NCI-H1694 (cell line): ENCODE results near the gene RIN2.
"Not testable (repeated sequence)": the region's sequence is repeated elsewhere in the genome, so short reads cannot be mapped to it uniquely, and the experiment has no call there.

Source experiments
- DNase-seq: peaks from one replicate; lab custom pipeline; 2025; lab: John Stamatoyannopoulos, UW

The RIN2 gene

DNA sequence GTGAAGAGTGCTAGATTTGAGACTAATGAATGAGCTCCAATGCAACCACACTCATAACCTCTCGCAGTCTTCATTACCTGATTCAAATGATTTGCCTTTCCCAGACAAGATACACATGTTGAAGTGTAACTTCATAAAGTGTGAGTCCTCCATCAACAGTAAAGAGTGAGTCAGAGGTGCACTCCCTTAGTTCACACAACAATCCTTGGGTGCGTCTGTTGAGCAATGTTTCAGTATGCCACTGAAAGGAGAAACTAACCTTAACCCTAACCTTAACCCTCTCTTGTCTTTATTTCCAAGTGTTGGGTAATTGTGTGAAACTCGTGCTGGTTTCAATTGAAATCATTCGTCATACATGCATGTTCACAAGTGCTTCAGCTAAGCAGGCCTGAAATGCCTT lies 21.0 kb upstream of the RIN2 start:
- DNase-seq = no peak

DNA sequence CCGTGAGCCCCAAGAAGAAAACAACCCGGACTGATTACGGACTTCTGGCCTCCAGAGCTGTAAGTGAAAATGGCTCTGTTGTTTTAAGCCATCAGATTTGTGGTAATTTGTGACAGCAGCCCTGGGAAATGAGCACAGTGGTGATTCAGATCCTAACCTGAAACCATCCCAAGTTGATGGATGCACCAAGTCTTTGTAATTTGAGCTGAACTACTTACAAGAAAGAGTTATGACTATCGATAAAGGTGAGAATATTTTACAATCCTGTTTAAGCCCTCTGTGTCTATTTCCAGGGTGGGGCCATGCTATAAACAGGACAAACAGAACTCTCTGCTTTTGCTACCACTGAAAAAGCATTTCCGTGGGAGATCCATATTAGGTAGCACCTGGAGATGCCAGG lies 19.1 kb upstream of the RIN2 start:
- no peak for DNase-seq

DNA sequence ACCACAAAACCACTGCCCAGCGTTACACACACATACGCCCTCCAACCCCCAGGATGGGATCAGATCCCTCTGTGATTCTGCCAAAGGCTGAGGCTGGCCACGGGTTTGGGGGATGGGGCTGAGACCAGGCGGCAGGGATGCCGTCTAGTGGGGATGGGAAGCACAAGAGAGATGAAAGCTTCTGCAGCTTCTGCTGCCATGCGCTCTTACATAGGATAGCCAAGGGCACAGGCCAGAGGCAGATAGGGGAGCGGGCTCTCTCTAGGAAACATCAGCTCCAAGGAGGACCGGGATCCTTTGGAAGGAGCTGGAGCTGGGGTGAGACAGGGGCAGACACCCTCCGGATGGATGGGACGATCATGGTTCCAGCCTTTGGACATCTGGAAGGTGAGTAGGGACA lies 18.7 kb upstream of the RIN2 start:
- DNase-seq = no peak

DNA sequence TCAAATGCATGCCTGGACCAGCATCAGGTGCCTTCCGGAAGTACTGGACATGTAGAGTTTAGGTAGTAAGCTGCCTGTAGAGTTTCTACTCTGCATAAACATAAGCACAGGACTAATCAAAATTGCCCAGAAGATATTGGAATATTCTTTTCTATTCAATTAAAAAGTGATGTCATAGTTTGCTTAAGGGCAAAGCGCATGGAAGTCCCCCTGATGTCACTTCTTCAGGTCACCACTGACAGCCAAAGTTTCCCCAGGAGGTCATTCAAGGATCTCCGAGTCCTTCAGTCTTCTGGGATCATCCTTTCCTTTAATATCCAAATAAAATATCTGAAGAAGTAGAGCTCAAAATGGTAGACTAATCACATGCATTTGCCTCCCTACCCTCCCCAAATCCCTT lies 17.5 kb upstream of the RIN2 start:
- no peak for DNase-seq

DNA sequence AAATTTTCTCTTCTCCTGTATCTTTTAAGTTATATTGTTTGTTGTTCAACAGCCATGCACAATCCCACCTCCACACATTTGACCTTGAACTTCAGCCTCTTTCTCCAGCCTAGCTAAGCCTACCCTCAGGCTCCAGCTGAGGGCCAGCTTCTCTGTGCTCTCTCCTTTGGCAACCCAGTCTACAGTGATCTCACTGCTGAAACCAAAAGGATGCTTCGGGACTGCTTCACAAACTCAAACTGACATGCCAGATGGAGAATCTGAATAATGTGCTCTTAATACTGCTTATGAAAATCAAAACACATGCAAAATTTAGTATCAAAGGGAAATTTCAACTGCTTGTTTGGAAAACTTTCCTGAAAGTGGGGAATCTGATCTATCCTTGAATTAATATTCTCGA lies 16.1 kb upstream of the RIN2 start:
- no peak for DNase-seq

DNA sequence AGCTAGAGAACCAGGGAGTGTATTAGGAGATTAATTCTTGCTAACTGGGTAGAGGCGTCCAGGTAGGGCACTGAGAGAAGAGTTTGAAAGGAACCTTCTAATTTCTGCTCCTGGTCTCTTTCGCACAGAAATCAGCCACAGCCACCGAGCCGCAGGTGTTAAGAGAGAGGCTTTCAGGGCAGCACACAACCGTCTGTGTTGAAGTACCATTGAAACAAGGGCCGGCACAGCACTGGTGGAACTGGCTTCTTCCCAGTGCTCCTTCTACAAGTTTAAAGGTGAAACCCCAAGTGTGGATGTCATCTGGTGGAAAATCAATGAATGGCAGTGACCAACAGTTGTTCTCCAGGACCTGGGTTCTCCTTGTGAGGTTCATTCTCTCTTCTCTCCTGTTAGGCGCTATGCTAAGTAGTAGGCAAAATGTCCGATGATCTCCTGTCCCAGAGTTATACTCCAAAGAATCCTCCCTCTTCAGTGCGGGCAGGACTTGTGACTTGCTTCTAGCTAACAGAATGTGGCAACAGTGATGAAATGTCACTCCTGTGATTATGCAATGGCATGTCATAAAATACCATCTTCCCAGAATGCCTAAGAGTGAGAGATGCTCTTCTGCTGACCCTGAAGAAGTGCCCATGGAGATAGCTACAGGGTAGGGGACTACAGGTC lies 15.0 kb upstream of the RIN2 start:
- DNase-seq = no peak

DNA sequence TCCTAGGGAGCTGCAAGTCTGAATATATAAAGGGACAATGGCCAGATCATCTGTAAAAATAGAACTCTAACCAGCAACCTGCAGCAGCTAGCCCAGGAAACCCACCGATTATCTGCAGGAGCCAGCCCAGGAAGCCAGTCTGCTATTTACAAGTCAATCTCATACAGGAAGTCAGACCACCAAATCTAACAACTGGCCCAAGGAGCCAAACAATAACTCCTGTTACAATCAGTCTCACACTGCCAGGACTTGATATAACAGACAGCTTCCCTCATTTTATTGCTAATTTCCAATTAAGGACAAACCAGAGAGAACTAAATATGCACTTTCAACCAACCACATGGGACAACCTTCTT lies 14.4 kb upstream of the RIN2 start:
- no peak for DNase-seq

DNA sequence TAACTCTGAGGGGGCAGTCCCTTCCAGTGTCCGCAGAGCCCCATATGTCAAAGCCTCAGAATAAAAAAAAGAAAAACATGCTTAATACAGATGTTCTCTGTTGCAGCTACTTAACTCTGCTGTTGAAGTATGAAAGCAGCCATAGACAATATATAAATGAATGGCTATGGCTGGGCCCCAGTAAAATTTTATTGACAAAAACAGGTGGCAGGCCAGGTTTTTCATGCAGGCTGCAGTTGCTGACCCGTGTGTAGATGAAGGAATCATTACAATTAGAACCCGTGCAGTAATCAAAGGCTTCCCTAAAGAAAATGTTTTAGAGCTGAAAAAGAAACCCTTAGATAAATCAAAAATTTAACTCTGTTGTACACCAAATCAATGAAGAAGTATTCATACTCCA lies 13.0 kb upstream of the RIN2 start:
- DNase-seq = no peak

DNA sequence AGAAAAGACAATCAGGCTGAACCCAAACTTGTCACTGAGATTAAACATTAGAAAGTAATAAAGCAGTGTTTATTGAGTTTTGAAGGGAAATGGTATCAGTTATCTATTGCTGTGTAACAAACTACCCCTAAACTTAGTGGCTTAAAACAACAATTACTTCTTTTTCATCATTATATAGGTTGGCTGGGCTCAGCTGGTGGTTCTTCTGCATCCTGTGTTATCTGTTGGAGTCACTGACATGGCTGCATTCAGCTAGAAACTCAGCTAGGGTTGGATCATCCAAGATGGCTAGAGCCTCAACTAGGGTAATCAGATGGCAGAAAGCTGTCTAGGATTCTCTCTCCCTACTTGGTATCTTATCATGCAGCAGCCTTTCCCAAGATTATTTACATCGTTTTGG lies 12.5 kb upstream of the RIN2 start:
- no peak for DNase-seq

DNA sequence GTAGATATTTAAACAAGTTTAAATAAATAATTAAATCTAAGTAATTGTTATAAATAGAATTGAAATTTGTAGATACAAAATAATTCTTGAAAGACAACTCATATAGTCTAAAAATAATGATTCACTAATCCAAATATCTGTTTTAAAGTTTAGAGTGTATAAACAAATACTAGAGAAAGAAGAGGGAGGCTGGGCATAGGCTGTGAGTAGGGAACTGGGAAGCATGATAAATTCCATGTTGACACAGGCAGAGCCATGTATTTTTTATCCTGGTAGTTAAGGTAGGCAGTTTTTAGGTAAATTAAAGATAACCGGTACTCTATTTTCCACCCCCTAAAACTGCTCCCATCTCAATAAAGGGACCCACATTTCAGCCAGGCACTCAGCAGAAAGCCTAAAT lies 11.7 kb upstream of the RIN2 start:
- DNase-seq = no peak

DNA sequence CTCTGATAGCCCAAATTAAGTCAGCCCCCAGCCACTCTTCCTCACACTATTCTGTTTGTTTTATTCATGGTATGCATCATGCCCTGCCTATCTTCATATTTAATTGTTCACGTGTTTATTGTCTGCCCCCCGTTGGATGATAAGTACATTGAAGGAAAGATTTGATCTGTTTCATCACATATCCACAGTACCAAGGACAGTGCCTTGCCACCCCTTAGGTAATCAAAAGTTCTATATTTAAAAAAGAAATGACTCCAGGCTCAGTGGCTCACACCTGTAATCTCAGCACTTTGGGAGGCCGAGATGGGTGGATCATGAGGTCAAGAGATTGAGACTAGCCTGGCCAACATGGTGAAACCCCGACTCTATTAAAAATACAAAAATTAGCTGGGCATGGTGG lies 10.2 kb upstream of the RIN2 start:
- DNase-seq = no peak

DNA sequence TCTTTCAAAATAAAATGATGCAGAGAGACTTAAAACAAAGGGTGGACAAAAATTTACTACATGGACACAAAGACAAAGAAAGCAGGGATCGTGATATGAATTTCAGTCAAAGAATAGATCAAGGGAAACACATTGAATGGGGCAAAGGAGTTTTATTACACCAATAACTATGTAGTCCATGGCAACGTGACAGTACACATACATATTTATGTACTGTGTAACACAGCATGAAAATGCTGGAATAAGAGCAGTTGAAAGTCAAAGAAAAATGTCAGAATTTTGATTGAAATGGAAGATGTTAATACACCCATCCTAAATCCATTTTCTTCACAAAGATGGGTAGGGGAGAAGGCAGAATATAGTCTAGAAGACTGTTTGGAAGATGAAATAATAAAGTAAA lies 9.4 kb upstream of the RIN2 start:
- no peak for DNase-seq

DNA sequence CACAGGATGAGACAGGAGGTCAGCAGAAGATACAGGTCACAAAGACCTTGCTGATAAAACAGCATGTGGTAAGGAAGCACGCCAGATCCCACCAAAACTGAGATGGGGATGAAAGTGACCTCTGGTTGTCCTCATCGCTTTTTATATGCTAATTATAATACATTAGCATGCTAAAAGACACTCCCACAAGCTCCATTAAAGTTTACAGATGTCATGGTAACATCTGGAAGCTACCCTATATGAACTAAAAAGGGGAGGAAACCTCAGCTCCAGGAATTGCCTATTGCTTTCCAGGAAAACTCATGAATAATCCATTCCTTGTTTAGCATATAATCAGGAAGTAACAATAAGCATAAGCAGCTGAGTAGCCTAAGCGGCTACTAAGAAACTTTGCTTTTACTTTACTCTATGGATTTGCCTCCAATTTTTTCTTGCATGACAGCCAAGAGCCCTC lies 8.4 kb upstream of the RIN2 start:
- no peak for DNase-seq

DNA sequence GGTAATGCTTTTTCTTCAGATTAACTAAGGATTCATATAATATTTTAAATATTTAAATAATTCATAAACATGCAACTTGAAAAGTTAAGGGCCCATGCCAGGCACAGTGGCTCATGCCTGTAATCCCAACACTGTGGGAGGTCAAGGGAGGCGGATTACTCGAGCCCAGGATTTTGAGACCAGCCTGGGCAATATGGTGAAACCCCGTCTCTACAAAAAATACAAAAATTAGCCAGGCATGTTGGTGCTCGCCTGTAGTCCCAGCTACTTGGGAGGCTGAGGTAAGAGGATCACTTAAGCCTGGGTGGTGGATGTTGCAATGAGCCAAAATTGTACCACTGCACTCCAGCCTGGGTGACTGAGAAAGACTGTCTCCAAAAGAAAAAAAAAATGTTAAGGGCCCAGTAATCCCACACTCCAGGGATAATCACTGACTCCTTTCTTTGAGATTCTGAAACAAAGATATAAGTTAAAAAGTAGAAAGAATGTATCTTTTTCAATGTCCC lies 7.9 kb upstream of the RIN2 start:
- DNase-seq = no peak

DNA sequence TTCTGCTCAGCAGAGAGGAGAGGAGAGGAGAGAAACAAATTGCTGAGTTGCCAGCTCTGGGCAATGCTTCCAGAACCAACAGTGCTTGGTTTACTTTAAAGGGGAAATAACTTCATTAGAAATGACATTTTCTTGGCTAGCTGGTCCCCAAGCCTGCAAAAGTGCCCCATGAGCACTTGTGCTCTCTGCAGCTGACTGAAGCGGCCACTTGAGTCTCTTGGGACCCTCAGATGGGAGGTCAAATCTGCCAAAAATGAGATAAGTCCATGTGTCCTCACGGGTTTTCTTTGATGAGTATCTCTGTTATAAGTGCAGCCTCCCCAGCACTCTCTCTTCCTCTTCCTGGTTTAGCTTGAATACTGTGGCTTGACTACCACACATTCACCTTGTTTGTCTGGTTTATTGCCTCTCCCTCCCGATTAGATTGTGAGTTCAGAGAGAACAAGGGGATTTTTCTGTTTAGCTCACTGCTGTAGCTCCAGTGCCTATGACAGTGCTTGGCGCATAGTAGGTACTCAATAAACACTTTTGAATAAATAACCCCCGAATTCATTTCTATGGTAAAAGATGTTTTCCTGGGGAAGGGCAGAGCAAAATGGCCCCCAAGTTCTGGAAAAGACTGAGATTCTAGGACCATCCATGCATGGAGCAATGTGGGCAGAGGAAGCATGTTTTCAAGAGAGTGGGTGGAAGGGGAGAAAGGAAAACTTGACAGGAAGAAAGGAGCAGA lies 7.0 kb upstream of the RIN2 start:
- no peak for DNase-seq

DNA sequence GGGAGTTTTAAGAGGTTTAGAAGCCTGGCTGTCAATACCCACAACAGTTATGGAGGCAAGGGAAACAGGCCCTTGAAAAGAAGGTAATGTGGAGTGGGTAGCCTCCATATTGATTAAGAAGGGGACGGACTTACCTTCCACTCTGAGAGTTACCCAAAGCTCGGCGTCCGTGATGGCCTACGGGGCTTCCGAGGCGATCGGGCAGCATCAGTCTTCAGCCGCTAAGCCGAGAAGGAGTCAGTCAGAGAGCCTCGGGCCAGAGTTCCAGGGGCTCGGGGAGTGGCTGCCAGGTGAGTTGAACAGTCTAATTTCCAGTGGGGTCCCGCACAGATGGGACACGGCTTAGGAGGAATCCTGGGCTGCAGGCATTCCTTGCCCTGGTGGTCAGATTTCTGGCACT lies 3.9 kb upstream of the RIN2 start:
- not testable (repeated sequence) for DNase-seq

DNA sequence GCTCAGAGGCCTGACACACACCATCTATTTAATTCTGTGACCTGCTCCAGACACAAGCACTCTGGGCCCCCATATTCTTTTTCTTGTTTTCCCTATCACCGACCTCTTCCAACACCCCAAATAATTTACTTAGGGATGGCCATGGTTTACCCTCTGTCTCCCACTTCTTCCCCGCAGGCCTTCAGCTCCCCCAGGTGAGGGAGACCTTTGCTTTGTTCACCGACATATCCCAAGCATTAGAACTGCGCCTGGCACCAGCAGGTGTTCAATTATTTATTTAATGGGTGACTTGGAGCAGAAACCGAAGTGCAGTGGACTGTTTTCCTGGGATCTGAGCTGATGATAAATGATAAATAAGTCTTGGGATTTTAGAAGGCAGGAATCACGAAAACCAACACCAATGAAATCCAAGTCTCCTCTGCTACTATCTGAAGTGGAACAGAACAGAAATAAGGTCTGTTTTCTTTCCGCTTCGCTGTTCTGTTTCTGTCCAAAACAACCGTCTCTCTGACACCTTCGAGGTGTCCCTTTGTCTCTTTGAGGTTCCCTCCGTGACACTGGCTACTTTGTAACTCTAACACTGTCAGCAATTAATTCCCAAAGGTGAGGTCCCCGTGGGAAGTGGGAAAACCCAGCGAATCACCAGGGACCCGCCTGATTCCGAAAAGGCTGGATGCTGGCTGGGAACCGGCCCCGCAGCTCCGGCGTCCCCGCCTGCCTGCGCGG lies 1.1 kb upstream of the RIN2 start:
- DNase-seq = peak; percentile 34

DNA sequence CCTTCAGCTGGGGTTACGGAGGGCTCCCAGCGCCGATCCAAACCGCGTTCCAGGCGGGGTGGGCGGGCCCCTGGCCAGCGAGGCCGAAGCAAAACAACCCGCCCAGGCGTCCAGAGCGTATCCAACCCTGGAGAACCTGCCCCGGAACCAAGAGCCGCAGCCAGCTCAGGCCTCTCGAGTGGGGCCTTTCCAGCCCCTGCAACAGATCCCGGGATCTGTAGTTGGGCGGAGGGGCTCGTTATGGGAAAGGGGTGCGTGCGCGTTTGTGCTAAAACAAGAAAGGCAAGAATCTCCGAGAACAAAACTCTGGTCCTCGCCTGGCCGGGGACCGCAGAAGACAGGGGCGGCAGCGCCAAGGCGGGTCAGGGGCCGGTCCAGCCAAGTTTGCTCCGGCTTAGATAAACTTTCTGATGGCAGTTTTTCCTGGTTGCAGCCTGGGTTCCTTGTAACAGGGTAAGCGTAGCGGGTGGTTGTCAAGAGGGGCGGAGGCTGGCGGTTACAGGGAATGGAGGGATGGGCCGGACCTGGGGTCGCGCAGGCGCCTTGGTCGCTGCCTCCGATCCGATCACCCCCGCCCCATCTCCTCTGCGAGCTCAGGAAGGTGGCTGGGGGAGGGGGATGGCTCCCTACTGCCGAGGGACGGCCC lies 448 bp upstream of the RIN2 start:
- peak; percentile 91 for DNase-seq

DNA sequence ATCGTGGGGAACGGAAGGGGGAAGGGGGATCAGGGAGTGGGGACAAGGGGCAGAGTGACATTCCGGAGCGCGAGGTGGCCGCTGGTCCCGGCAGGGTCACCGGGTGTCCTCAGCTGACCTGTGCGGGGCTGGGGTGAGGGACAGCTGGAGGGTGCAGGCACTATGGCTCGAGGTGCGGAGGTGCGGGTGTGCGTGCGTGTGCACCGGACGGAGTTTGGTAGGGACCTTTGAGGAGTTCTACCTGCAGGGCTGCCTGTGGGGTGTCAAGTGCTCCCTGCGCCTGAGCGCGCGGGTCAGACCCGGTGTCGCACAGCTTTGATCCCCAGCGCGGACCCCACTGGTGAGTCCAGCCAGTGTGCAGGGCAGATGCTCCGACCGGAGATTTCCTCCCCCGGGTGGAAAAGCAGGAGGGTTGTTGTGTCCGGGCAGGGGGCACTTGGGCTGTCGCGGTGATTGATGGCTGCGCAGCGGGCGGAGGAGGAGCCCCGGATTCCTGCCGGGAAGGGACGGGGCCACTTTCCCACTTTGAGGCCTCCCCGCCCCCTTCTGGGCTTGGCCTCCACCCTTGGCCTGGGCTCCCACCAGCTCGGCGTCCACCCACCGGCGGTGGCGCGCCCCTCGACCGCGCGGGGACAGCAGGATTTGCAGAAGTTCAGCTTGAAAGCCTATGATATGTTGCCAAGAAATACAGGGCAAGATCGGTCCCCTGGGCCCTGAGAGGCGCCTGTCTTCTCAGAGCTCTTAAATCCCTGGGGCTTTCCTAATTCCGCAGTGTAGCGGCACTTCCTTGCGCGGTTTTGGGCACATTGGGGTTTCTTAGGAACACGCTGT lies 658 bp downstream of the RIN2 start:
- DNase-seq = peak; percentile 56

DNA sequence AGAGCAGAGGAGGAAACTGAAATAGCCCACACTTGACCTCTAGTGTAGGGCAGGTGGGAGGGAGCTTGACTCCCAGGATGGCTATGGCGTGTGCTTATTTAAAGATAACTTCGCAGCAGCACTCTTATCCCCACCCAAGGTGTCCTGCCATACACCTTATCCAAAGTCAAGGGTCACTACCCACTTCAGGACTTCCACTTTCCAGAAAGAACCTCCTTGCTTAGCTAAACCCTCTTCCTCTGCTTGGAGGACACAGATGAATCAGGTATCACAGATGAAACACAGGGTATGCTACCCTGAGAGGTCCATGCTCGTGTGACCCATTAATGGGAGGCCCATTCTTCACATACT lies 2.3 kb downstream of the RIN2 start:
- no peak for DNase-seq

DNA sequence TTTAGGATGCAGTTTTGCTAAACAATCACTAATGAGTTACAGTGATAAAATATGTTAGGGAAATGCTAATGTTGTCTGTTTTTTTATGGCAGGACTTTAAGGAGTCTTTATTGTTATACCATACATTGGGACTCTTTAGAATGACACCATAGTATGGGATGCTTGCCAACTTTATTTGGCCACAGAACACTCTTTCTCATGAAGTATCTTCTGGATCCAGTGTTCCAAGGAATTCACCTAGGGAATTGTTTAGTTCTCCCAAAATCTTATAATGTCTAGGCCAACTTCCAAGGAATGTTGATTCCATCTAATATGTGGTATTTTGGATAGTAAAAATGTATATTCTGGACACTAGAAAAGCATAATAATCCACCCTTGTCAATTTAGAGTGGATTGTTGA lies 3.3 kb downstream of the RIN2 start:
- DNase-seq = no peak

DNA sequence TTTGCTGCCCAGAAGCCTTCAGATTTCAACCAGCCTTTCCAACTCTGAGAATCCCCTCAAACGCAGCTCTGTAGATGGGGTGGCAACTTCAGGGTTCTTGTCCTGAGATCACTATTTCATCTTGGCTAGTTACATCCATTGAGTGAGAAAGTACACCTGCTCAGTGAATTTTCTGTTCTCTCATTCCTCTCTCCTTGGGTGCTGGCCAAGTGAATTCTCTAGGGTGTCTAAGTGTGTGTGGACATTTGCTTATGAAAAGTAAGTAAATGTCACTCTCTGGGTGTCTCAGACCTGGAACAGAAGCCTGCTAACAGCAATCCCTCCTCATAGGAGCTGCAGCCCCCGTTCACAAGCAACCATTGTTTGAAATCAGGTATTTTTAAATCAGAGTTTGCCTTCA lies 3.8 kb downstream of the RIN2 start:
- no peak for DNase-seq
